CD8-positive, alpha-beta memory T cell (primary cell): ENCODE measurements around the gene HERC6. TPM values are rescaled to one million over a fixed set of nuclear protein-coding genes. Genes with fewer than 3 reads are reported as not detected.
"Not testable (repeated sequence)": the region's sequence is repeated elsewhere in the genome, so short reads cannot be mapped to it uniquely, and the experiment has no call there.

ENCODE experiments used
- CTCF ChIA-PET: fragments of 350-600 bp; sonication (Branson Sonifier 250); formaldehyde crosslinking; loops from one replicate; lab custom pipeline; 2021; ENCODE audit warnings: antibody characterized with exemption; lab: Charles Lee
- POLR2A ChIA-PET: fragments of 350-600 bp; sonication (Branson Sonifier 250); formaldehyde crosslinking; loops from one replicate; lab custom pipeline; 2021; ENCODE audit warnings: antibody characterized with exemption; lab: Charles Lee
- DNase-seq, 5 donors: peaks; one replicate each; pipeline versions ENCODE4 v3.0.0 to v3.0.0-alpha.2; 2020 to 2022; ENCODE audit warnings: mixed read lengths in 1 of 5
- H3K27ac ChIP-seq: one replicate; pipeline ENCODE4 v1.7.0; 2013; ENCODE audit warnings: low read depth, mild to moderate bottlenecking, low read length, moderate library complexity
- H3K27me3 ChIP-seq: 2 replicates; pipeline ENCODE4 v1.7.0; 2013; ENCODE audit warnings: low read length, mild to moderate bottlenecking; ENCODE audit not compliant: insufficient read depth, poor library complexity, severe bottlenecking
- H3K36me3 ChIP-seq: 2 replicates; pipeline ENCODE4 v1.7.0; 2013; ENCODE audit warnings: mild to moderate bottlenecking, low read length, moderate library complexity; ENCODE audit not compliant: insufficient read depth
- H3K4me1 ChIP-seq: 2 replicates; pipeline ENCODE4 v1.7.0; 2013; ENCODE audit warnings: mild to moderate bottlenecking, low read length, moderate library complexity; ENCODE audit not compliant: insufficient read depth
- H3K4me3 ChIP-seq: 2 replicates; pipeline ENCODE4 v1.7.0; 2013; ENCODE audit warnings: mild to moderate bottlenecking, low read length
- H3K9me3 ChIP-seq: 2 replicates; pipeline ENCODE4 v1.7.0; 2013; ENCODE audit warnings: mild to moderate bottlenecking, low read length
- H3K27ac Mint-ChIP-seq, 8 donors: one replicate each; pipeline ENCODE4 v1.8.0; 2020 to 2021; ENCODE audit warnings: mixed read lengths in 8 of 8, mild to moderate bottlenecking in 6 of 8, inconsistent platforms in 3 of 8, moderate library complexity in 3 of 8
- H3K27me3 Mint-ChIP-seq, 2 donors: one replicate each; pipeline ENCODE4 v1.8.0; 2020 to 2021; ENCODE audit warnings: mixed read lengths in 2 of 2, mild to moderate bottlenecking in 1 of 2, moderate library complexity in 1 of 2
- H3K36me3 Mint-ChIP-seq, 3 donors: one replicate each; pipeline ENCODE4 v1.8.0; 2020 to 2021; ENCODE audit warnings: mixed read lengths in 3 of 3, inconsistent platforms in 1 of 3, mild to moderate bottlenecking in 1 of 3
- H3K4me1 Mint-ChIP-seq, 3 donors: one replicate each; pipeline ENCODE4 v1.8.0; 2020 to 2021; ENCODE audit warnings: mixed read lengths in 3 of 3, inconsistent platforms in 1 of 3, mild to moderate bottlenecking in 1 of 3
- H3K4me3 Mint-ChIP-seq, 7 donors: one replicate each; pipeline ENCODE4 v1.8.0; 2020 to 2021; ENCODE audit warnings: mixed read lengths in 7 of 7, mild to moderate bottlenecking in 6 of 7, moderate library complexity in 4 of 7, inconsistent platforms in 2 of 7
- H3K9me3 Mint-ChIP-seq, 5 donors: one replicate each; pipeline ENCODE4 v1.8.0; 2020 to 2022; ENCODE audit warnings: mixed read lengths in 5 of 5, mild to moderate bottlenecking in 3 of 5, moderate library complexity in 2 of 5, inconsistent platforms in 1 of 5
- polyA plus RNA-seq: library from polyadenylated mRNA; unstranded; fragments of 300-500 nt; fragmentation: Illumina TruSeq; gene quantifications from one replicate; pipeline ENCODE4 v1.2.3, GENCODE V29; 2021
- total RNA-seq, 2 experiments: library from RNA; stranded (reverse); gene quantifications; one replicate each; pipeline ENCODE4 v1.2.3, GENCODE V29; 2021

The HERC6 gene
- total and polyA plus RNA-seq, 3 experiments from 2014 or later: 3.7 to 27.0 (median 5.4) TPM

GRCh38 chr4:88352062-88352740, 26.5 kb upstream of the HERC6 start:
- H3K27me3 Mint-ChIP-seq: peaks cover 0 to 2% of the 10 kb centered on the region in 2 donors
- no peaks in the 10 kb centered on the region for H3K4me1 ChIP-seq
- POLR2A ChIA-PET: interaction anchor here (0.5 kb wide), 1 partner anchor 104 kb away, joined by 3 read pairs; the partner anchor contains the start of gene HERC5

GRCh38 chr4:88353324-88353723, 25.3 kb upstream of the HERC6 start:
- no peaks in the 10 kb centered on the region for H3K4me1 ChIP-seq
- no peak overlapping the region for H3K4me3 ChIP-seq
- H3K27me3 Mint-ChIP-seq: peaks cover 0 to 2% of the 10 kb centered on the region in 2 donors
- H3K4me1 Mint-ChIP-seq: no peaks in the 10 kb centered on the region
- DNase-seq: no peak
- no peak overlapping the region for H3K4me3 Mint-ChIP-seq
- H3K9me3 ChIP-seq: no peaks in the 10 kb centered on the region
- ChIA-PET CTCF (no interaction called here), POLR2A (no interaction called here)
- H3K27me3 ChIP-seq: no peaks in the 10 kb centered on the region
- peaks cover 0 to 11% (median 6%) of the 10 kb centered on the region in 5 donors for H3K9me3 Mint-ChIP-seq
- H3K36me3 ChIP-seq: no peaks in the 10 kb centered on the region
- peaks cover 0 to 10% (median 0%) of the 10 kb centered on the region in 3 donors for H3K36me3 Mint-ChIP-seq
- H3K27ac ChIP-seq: no peak overlapping the region
- no peak overlapping the region for H3K27ac Mint-ChIP-seq

More at GRCh38 chr4:88352062-88352740, 26.5 kb upstream of the HERC6 start:
- H3K27ac Mint-ChIP-seq: peak overlapping the region in 1 of 8 donors; percentile 21
- H3K4me3 ChIP-seq: no peak overlapping the region
- H3K36me3 Mint-ChIP-seq: peaks cover 0 to 7% (median 0%) of the 10 kb centered on the region in 3 donors
- H3K27me3 ChIP-seq: no peaks in the 10 kb centered on the region
- DNase-seq: no peak
- H3K36me3 ChIP-seq: no peaks in the 10 kb centered on the region
- H3K4me3 Mint-ChIP-seq: no peak overlapping the region
- H3K9me3 ChIP-seq: no peaks in the 10 kb centered on the region
- CTCF ChIA-PET: no interaction called here
- H3K27ac ChIP-seq: no peak overlapping the region
- H3K9me3 Mint-ChIP-seq: peaks cover 0 to 11% (median 6%) of the 10 kb centered on the region in 5 donors
- H3K4me1 Mint-ChIP-seq: no peaks in the 10 kb centered on the region

GRCh38 chr4:88356771-88357170, 21.9 kb upstream of the HERC6 start:
- Histone ChIP-seq H3K27me3 (no peaks in the 10 kb centered on the region), H3K36me3 (no peaks in the 10 kb centered on the region), H3K4me1 (no peaks in the 10 kb centered on the region), H3K4me3 (no peak overlapping the region), H3K27ac (no peak overlapping the region), H3K9me3 (no peaks in the 10 kb centered on the region)
- ChIA-PET CTCF (no interaction called here), POLR2A (no interaction called here)
- peaks cover 0 to 21% (median 0%) of the 10 kb centered on the region in 3 donors for H3K36me3 Mint-ChIP-seq
- H3K4me1 Mint-ChIP-seq: no peaks in the 10 kb centered on the region
- no peak for DNase-seq
- peaks cover 2 to 8% of the 10 kb centered on the region in 2 donors for H3K27me3 Mint-ChIP-seq
- peaks cover 3 to 15% (median 9%) of the 10 kb centered on the region in 5 donors for H3K9me3 Mint-ChIP-seq
- H3K4me3 Mint-ChIP-seq: no peak overlapping the region
- no peak overlapping the region for H3K27ac Mint-ChIP-seq

GRCh38 chr4:88357262-88357661, 21.4 kb upstream of the HERC6 start:
- Histone ChIP-seq H3K36me3 (no peaks in the 10 kb centered on the region), H3K27me3 (no peaks in the 10 kb centered on the region), H3K4me3 (no peak overlapping the region), H3K9me3 (no peaks in the 10 kb centered on the region), H3K27ac (no peak overlapping the region), H3K4me1 (no peaks in the 10 kb centered on the region)
- Mint-ChIP-seq H3K27me3 (peaks cover 2 to 13% of the 10 kb centered on the region in 2 donors), H3K36me3 (peaks cover 0 to 21% (median 0%) of the 10 kb centered on the region in 3 donors), H3K4me3 (no peak overlapping the region), H3K27ac (no peak overlapping the region), H3K9me3 (peaks cover 3 to 12% (median 9%) of the 10 kb centered on the region in 5 donors), H3K4me1 (no peaks in the 10 kb centered on the region)
- CTCF ChIA-PET: interaction anchor here (1.1 kb wide), 1 partner anchor 158 kb away, joined by 3 read pairs; no protein-coding TSS in a partner anchor
- POLR2A ChIA-PET: no interaction called here
- no peak for DNase-seq

- no peaks in the 10 kb centered on the region for H3K9me3 ChIP-seq
- H3K4me3 ChIP-seq: no peak overlapping the region
- peaks cover 8 to 18% (median 12%) of the 10 kb centered on the region in 5 donors for H3K9me3 Mint-ChIP-seq
- no peak for DNase-seq
- H3K36me3 Mint-ChIP-seq: peaks cover 0 to 14% (median 2%) of the 10 kb centered on the region in 3 donors
- CTCF ChIA-PET: no interaction called here
- H3K27me3 ChIP-seq: no peaks in the 10 kb centered on the region
- H3K4me1 Mint-ChIP-seq: no peaks in the 10 kb centered on the region
- H3K27me3 Mint-ChIP-seq: peaks cover 9 to 25% of the 10 kb centered on the region in 2 donors
- H3K4me3 Mint-ChIP-seq: no peak overlapping the region
- no peak overlapping the region for H3K27ac Mint-ChIP-seq
- no peak overlapping the region for H3K27ac ChIP-seq
- POLR2A ChIA-PET: no interaction called here
- H3K36me3 ChIP-seq: no peaks in the 10 kb centered on the region
- no peaks in the 10 kb centered on the region for H3K4me1 ChIP-seq
Measured at GRCh38 chr4:88359558-88359957, 19.1 kb upstream of the HERC6 start.

- ChIA-PET POLR2A (no interaction called here), CTCF (no interaction called here)
- Mint-ChIP-seq H3K9me3 (peaks cover 9 to 19% (median 14%) of the 10 kb centered on the region in 5 donors), H3K27ac (peak overlapping the region in 1 of 8 donors; percentile 21), H3K4me1 (no peaks in the 10 kb centered on the region), H3K4me3 (no peak overlapping the region), H3K27me3 (peaks cover 9 to 25% of the 10 kb centered on the region in 2 donors), H3K36me3 (peaks cover 0 to 14% (median 2%) of the 10 kb centered on the region in 3 donors)
- Histone ChIP-seq H3K36me3 (no peaks in the 10 kb centered on the region), H3K27me3 (no peaks in the 10 kb centered on the region), H3K9me3 (no peaks in the 10 kb centered on the region), H3K4me3 (no peak overlapping the region), H3K4me1 (no peaks in the 10 kb centered on the region), H3K27ac (no peak overlapping the region)
- DNase-seq: no peak
Measured at GRCh38 chr4:88360256-88360655, 18.4 kb upstream of the HERC6 start.

- H3K4me1 ChIP-seq: no peaks in the 10 kb centered on the region
- H3K4me3 Mint-ChIP-seq: no peak overlapping the region
- DNase-seq: no peak
- no peaks in the 10 kb centered on the region for H3K9me3 ChIP-seq
- H3K4me1 Mint-ChIP-seq: no peaks in the 10 kb centered on the region
- ChIA-PET CTCF (no interaction called here), POLR2A (no interaction called here)
- no peak overlapping the region for H3K27ac ChIP-seq
- no peaks in the 10 kb centered on the region for H3K27me3 ChIP-seq
- peaks cover 9 to 19% (median 14%) of the 10 kb centered on the region in 5 donors for H3K9me3 Mint-ChIP-seq
- peaks cover 9 to 25% of the 10 kb centered on the region in 2 donors for H3K27me3 Mint-ChIP-seq
- peaks cover 0 to 14% (median 2%) of the 10 kb centered on the region in 3 donors for H3K36me3 Mint-ChIP-seq
- no peak overlapping the region for H3K27ac Mint-ChIP-seq
- no peaks in the 10 kb centered on the region for H3K36me3 ChIP-seq
- no peak overlapping the region for H3K4me3 ChIP-seq
Measured at GRCh38 chr4:88360791-88361190, 17.9 kb upstream of the HERC6 start.

GRCh38 chr4:88361217-88361773, 17.4 kb upstream of the HERC6 start:
- CTCF ChIA-PET: interaction anchor here (1.5 kb wide), 1 partner anchor 149 kb away, joined by 4 read pairs; no protein-coding TSS in a partner anchor
- H3K4me1 ChIP-seq, H3K27me3 ChIP-seq, DNase-seq, H3K4me1 Mint-ChIP-seq, POLR2A ChIA-PET, H3K27ac ChIP-seq, H3K9me3 ChIP-seq, H3K4me3 Mint-ChIP-seq, H3K4me3 ChIP-seq, H3K27ac Mint-ChIP-seq, H3K36me3 ChIP-seq: not testable (repeated sequence)
- peaks cover 9 to 25% of the 10 kb centered on the region in 2 donors for H3K27me3 Mint-ChIP-seq
- H3K9me3 Mint-ChIP-seq: peaks cover 9 to 18% (median 14%) of the 10 kb centered on the region in 5 donors
- peaks cover 0 to 14% (median 2%) of the 10 kb centered on the region in 3 donors for H3K36me3 Mint-ChIP-seq
